H9 (cell line): Measurements from ENCODE around the gene ETFBKMT. TPM values are rescaled to one million over a fixed set of nuclear protein-coding genes. Genes with fewer than 3 reads are reported as not detected.

Experiments
- DNase-seq: peaks from one replicate; pipeline ENCODE4 v3.0.0-alpha.2; 2017
- H2AFZ ChIP-seq: one replicate; pipeline ENCODE4 v1.6.1; 2013; ENCODE audit warnings: mild to moderate bottlenecking, low read length, control low read depth, moderate library complexity
- H2AK5ac ChIP-seq: 2 replicates; pipeline ENCODE4 v1.6.1; 2013; ENCODE audit warnings: low read length, control low read depth, mixed read lengths; ENCODE audit not compliant: insufficient read length
- H2BK120ac ChIP-seq: one replicate; pipeline ENCODE4 v1.6.1; 2013; ENCODE audit warnings: low read depth, mild to moderate bottlenecking, low read length, control low read depth, inconsistent platforms; ENCODE audit not compliant: poor library complexity, severe bottlenecking
- H2BK12ac ChIP-seq: 2 replicates; pipeline ENCODE4 v1.6.1; 2013; ENCODE audit warnings: low read length, control low read depth, mixed read lengths, low read depth; ENCODE audit not compliant: insufficient read length
- H2BK15ac ChIP-seq: 2 replicates; pipeline ENCODE4 v1.6.1; 2013; ENCODE audit warnings: low read depth, low read length, control low read depth
- H2BK20ac ChIP-seq: one replicate; pipeline ENCODE4 v1.6.1; 2013; ENCODE audit warnings: low read depth, mild to moderate bottlenecking, low read length, control low read depth, inconsistent platforms; ENCODE audit not compliant: poor library complexity, severe bottlenecking
- H2BK5ac ChIP-seq: 2 replicates; pipeline ENCODE4 v1.6.1; 2013; ENCODE audit warnings: low read length, control low read depth, mixed read lengths; ENCODE audit not compliant: insufficient read length
- H3K14ac ChIP-seq: 2 replicates; pipeline ENCODE4 v1.6.1; 2013; ENCODE audit warnings: low read length, control low read depth; ENCODE audit not compliant: insufficient read depth
- H3K18ac ChIP-seq: 2 replicates; pipeline ENCODE4 v1.6.1; 2013; ENCODE audit warnings: low read depth, mild to moderate bottlenecking, mixed read lengths, low read length, control low read depth; ENCODE audit not compliant: insufficient read length
- H3K23ac ChIP-seq: 2 replicates; pipeline ENCODE4 v1.6.1; 2013; ENCODE audit warnings: low read length, control low read depth, mixed read lengths, low read depth; ENCODE audit not compliant: insufficient read length
- H3K23me2 ChIP-seq: 2 replicates; pipeline ENCODE4 v1.6.1; 2013; ENCODE audit warnings: low read depth, mild to moderate bottlenecking, mixed read lengths, low read length, control low read depth; ENCODE audit not compliant: insufficient read length, poor library complexity, severe bottlenecking
- H3K27ac ChIP-seq: 2 replicates; pipeline ENCODE4 v1.5.1; 2013; ENCODE audit warnings: low read length, control low read depth, mixed read lengths, low read depth; ENCODE audit not compliant: insufficient read length
- H3K27me3 ChIP-seq: 2 replicates; pipeline ENCODE4 v1.6.1; 2013; ENCODE audit warnings: low read length, control low read depth, inconsistent platforms; ENCODE audit not compliant: insufficient read depth
- H3K4ac ChIP-seq: 2 replicates; pipeline ENCODE4 v1.6.1; 2013; ENCODE audit warnings: low read depth, mild to moderate bottlenecking, control low read depth, inconsistent platforms, low read length, moderate library complexity
- H3K4me1 ChIP-seq: 2 replicates; pipeline ENCODE4 v1.6.1; 2013; ENCODE audit warnings: low read length, control low read depth, inconsistent platforms; ENCODE audit not compliant: insufficient read depth
- H3K4me2 ChIP-seq: 2 replicates; pipeline ENCODE4 v1.6.1; 2013; ENCODE audit warnings: low read length, control low read depth, mixed read lengths; ENCODE audit not compliant: insufficient read length, insufficient read depth
- H3K56ac ChIP-seq: 2 replicates; pipeline ENCODE4 v1.6.1; 2013; ENCODE audit warnings: low read depth, mild to moderate bottlenecking, mixed read lengths, low read length, control low read depth; ENCODE audit not compliant: insufficient read length
- H3K79me1 ChIP-seq: 2 replicates; pipeline ENCODE4 v1.6.1; 2013; ENCODE audit warnings: low read depth, mild to moderate bottlenecking, moderate library complexity, low read length, control low read depth, inconsistent platforms; ENCODE audit not compliant: insufficient read depth, poor library complexity, severe bottlenecking
- H3K79me2 ChIP-seq: 2 replicates; pipeline ENCODE4 v1.6.1; 2013; ENCODE audit warnings: low read length, control low read depth, inconsistent platforms; ENCODE audit not compliant: insufficient read depth
- H3K9ac ChIP-seq: 2 replicates; pipeline ENCODE4 v1.6.1; 2013; ENCODE audit warnings: low read length, control low read depth, mixed read lengths; ENCODE audit not compliant: insufficient read length; ENCODE audit errors: extremely low read depth
- H3K9me3 ChIP-seq: one replicate; pipeline ENCODE4 v1.6.1; 2013; ENCODE audit warnings: low read depth, low read length, inconsistent platforms; ENCODE audit not compliant: control insufficient read depth
- H3T11ph ChIP-seq: one replicate; pipeline ENCODE4 v1.6.1; 2013; ENCODE audit warnings: mild to moderate bottlenecking, low read length, control low read depth, inconsistent platforms
- H4K20me1 ChIP-seq: one replicate; pipeline ENCODE4 v1.6.1; 2013; ENCODE audit not compliant: control insufficient read depth, insufficient read length, insufficient read depth
- H4K5ac ChIP-seq: 2 replicates; pipeline ENCODE4 v1.6.1; 2013; ENCODE audit warnings: low read depth, mild to moderate bottlenecking, mixed read lengths, low read length, control low read depth; ENCODE audit not compliant: insufficient read length
- H4K8ac ChIP-seq: replicated peaks from 2 replicates; pipeline ENCODE4 v1.6.1; 2013; ENCODE audit warnings: low read length, control low read depth, mixed read lengths, low read depth; ENCODE audit not compliant: insufficient read length
- H4K91ac ChIP-seq: 2 replicates; pipeline ENCODE4 v1.6.1; 2013; ENCODE audit warnings: low read depth, mild to moderate bottlenecking, moderate library complexity, mixed read lengths, low read length, control low read depth; ENCODE audit not compliant: insufficient read length
- H3K27ac Mint-ChIP-seq, 3 experiments: 2 replicates in 2 of 3; 3 replicates in 1 of 3; pipeline ENCODE4 v1.8.0; 2020 to 2021; ENCODE audit warnings: mixed read lengths in 3 of 3, mild to moderate bottlenecking in 1 of 3, moderate library complexity in 1 of 3
- H3K27me3 Mint-ChIP-seq: 2 replicates; pipeline ENCODE4 v1.8.0; 2021; ENCODE audit warnings: low read depth, mild to moderate bottlenecking, moderate library complexity, mixed read lengths
- H3K36me3 Mint-ChIP-seq, 3 experiments: 2 replicates in 2 of 3; 3 replicates in 1 of 3; pipeline ENCODE4 v1.8.0; 2020 to 2021; ENCODE audit warnings: low read depth in 3 of 3, mixed read lengths in 3 of 3; ENCODE audit not compliant: insufficient read depth in 1 of 3
- H3K4me1 Mint-ChIP-seq, 2 experiments: 2 replicates each; pipeline ENCODE4 v1.8.0; 2020; ENCODE audit warnings: mixed read lengths in 2 of 2
- H3K4me3 Mint-ChIP-seq, 2 experiments: 2 replicates in 1 of 2; 3 replicates in 1 of 2; pipeline ENCODE4 v1.8.0; 2020 to 2021; ENCODE audit warnings: mild to moderate bottlenecking in 2 of 2, mixed read lengths in 2 of 2, moderate library complexity in 1 of 2
- H3K9me3 Mint-ChIP-seq, 2 experiments: 2 replicates in 1 of 2; 3 replicates in 1 of 2; pipeline ENCODE4 v1.8.0; 2020; ENCODE audit warnings: mild to moderate bottlenecking in 2 of 2, mixed read lengths in 2 of 2, moderate library complexity in 1 of 2
- WGBS: extraction: QIAGEN DNeasy Blood & Tissue Kit; methylation state at CpG from one replicate; pipeline ENCODE4 v1.1.7; 2013; ENCODE audit warnings: missing lambda C conversion rate, low lambda C conversion rate, mixed read lengths; ENCODE audit not compliant: insufficient read length; ENCODE audit errors: extremely low coverage; 5-methylcytosine and 5-hydroxymethylcytosine counted together
- total RNA-seq: library from RNA; stranded (reverse); gene quantifications from 2 replicates; pipeline ENCODE4 v1.2.1, GENCODE V29; 2021
- TF ChIP-seq, protein P1 (sequence below): fragments of 200-600 bp; sonication (generic); conservative IDR thresholded peaks from 3 replicates; pipeline ENCODE4 v1.8.0; 2021; ENCODE audit warnings: antibody characterized with exemption, mild to moderate bottlenecking

Gene ETFBKMT
- total RNA-seq, 1 experiment from 2014 or later, result 0.81 TPM

DNA sequence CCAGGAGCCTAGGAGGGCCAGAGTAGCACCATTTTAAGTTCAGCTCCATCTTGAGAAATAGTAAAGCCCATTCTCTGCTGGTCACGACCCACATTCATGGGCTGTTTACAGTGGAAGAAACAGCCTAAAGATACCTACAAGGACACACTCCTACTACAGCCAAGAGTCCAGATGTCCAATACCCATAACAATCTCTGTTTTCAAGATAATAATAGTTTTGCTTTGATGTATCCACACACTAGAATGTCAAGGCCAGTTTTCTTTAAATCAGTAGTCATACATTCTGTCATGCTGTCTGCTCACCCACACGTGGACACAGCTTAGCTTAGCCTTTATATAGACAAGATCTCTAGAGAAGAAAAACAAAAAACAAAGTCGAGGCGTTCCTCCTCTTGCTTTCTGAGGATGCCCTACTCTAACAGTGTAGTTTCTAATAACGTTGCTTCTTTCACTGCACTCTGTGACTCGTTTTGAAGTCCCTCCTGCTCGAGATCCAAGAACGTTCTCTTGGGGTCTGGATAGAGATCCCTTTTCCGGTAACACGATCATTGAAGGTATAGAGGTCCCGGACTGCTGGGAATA lies 17.9 kb upstream of the ETFBKMT start:
- Histone ChIP-seq H3K23me2 (no peaks in the 10 kb centered on the region), H3K9ac (no peak overlapping the region), H2BK20ac (no peak overlapping the region), H2AK5ac (no peak overlapping the region), H3K4me1 (no peaks in the 10 kb centered on the region), H2AFZ (no peak overlapping the region), H3K4me2 (no peak overlapping the region), H3K14ac (no peak overlapping the region), H4K20me1 (no peaks in the 10 kb centered on the region), H3K9me3 (no peaks in the 10 kb centered on the region), H2BK120ac (no peak overlapping the region), H3K23ac (no peak overlapping the region), H4K91ac (no peak overlapping the region), H3K79me1 (no peaks in the 10 kb centered on the region), H3K79me2 (no peaks in the 10 kb centered on the region), H3K56ac (no peak overlapping the region), H2BK12ac (no peak overlapping the region), H3K27ac (no peak overlapping the region), H3K4ac (no peak overlapping the region), H3K18ac (no peak overlapping the region), H4K5ac (no peak overlapping the region), H4K8ac (no peak overlapping the region), H2BK15ac (no peak overlapping the region), H3T11ph (no peak overlapping the region), H2BK5ac (no peak overlapping the region), H3K27me3 (no peaks in the 10 kb centered on the region)
- DNase-seq, result no peak
- no peaks in the 10 kb centered on the region for H3K36me3 Mint-ChIP-seq
- WGBS, result no CpG with 5 or more reads among the region's 11 CpGs
- H3K4me3 Mint-ChIP-seq, result no peak overlapping the region
- H3K27ac Mint-ChIP-seq, result no peak overlapping the region
- TF ChIP-seq, protein P1, sequence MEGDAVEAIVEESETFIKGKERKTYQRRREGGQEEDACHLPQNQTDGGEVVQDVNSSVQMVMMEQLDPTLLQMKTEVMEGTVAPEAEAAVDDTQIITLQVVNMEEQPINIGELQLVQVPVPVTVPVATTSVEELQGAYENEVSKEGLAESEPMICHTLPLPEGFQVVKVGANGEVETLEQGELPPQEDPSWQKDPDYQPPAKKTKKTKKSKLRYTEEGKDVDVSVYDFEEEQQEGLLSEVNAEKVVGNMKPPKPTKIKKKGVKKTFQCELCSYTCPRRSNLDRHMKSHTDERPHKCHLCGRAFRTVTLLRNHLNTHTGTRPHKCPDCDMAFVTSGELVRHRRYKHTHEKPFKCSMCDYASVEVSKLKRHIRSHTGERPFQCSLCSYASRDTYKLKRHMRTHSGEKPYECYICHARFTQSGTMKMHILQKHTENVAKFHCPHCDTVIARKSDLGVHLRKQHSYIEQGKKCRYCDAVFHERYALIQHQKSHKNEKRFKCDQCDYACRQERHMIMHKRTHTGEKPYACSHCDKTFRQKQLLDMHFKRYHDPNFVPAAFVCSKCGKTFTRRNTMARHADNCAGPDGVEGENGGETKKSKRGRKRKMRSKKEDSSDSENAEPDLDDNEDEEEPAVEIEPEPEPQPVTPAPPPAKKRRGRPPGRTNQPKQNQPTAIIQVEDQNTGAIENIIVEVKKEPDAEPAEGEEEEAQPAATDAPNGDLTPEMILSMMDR, result no peak
- H3K9me3 Mint-ChIP-seq, result no peaks in the 10 kb centered on the region
- no peaks in the 10 kb centered on the region for H3K4me1 Mint-ChIP-seq
- no peaks in the 10 kb centered on the region for H3K27me3 Mint-ChIP-seq
